BLaER1 (cell line): Measurements from ENCODE around the gene HOXB9.
A peak's percentile ranks its signal among the peaks of the same experiment; 100 is the strongest.

Experiments
- H3K27ac ChIP-seq: shearing (Covaris generic); formaldehyde crosslinking; 2 replicates; pipeline ENCODE4 v1.8.1; 2022
- H3K27me3 ChIP-seq: shearing (Covaris generic); formaldehyde crosslinking; 2 replicates; pipeline ENCODE4 v1.8.1; 2022
- H3K36me3 ChIP-seq: shearing (Covaris generic); formaldehyde crosslinking; 2 replicates; pipeline ENCODE4 v1.8.1; 2022
- H3K4me1 ChIP-seq: shearing (Covaris generic); formaldehyde crosslinking; 2 replicates; pipeline ENCODE4 v1.8.1; 2022
- H3K4me2 ChIP-seq: shearing (Covaris generic); formaldehyde crosslinking; 2 replicates; pipeline ENCODE4 v1.8.1; 2022
- H3K4me3 ChIP-seq: shearing (Covaris generic); formaldehyde crosslinking; 2 replicates; pipeline ENCODE4 v1.8.1; 2022
- H3K9ac ChIP-seq: shearing (Covaris generic); formaldehyde crosslinking; 2 replicates; pipeline ENCODE4 v1.8.1; 2022
- H3K9me3 ChIP-seq: shearing (Covaris generic); formaldehyde crosslinking; 2 replicates; pipeline ENCODE4 v1.8.1; 2022
- H4K20me1 ChIP-seq: shearing (Covaris generic); formaldehyde crosslinking; 2 replicates; pipeline ENCODE4 v1.8.1; 2022
- Cebpa-rat ChIP-seq: shearing (Covaris generic); IDR thresholded peaks from 2 replicates; pipeline ENCODE4 v1.8.1; 2022

The HOXB9 gene

GRCh38 chr17:48625495-48626244 is 488 bp downstream of the HOXB9 start:
- H3K36me3 ChIP-seq, result no peaks in the 10 kb centered on the region
- H3K9me3 ChIP-seq, result no peaks in the 10 kb centered on the region
- no peak overlapping the region for H3K27ac ChIP-seq
- no peak for TF ChIP-seq Cebpa-rat
- peak overlapping the region; percentile 46 for H3K4me2 ChIP-seq
- H4K20me1 ChIP-seq, result peaks cover 99% of the 10 kb centered on the region
- H3K9ac ChIP-seq, result no peak overlapping the region
- peaks cover 100% of the 10 kb centered on the region for H3K27me3 ChIP-seq
- H3K4me1 ChIP-seq, result peaks cover 11% of the 10 kb centered on the region; the same call in 1 of the 2 replicates
- peak overlapping the region; percentile 32 for H3K4me3 ChIP-seq

GRCh38 chr17:48624544-48625494 is 1.3 kb downstream of the HOXB9 start:
- Histone ChIP-seq H3K4me2 (peak overlapping the region; percentile 46), H3K9ac (no peak overlapping the region), H3K27ac (no peak overlapping the region), H3K4me3 (peak overlapping the region; percentile 31), H3K9me3 (no peaks in the 10 kb centered on the region), H4K20me1 (peaks cover 99% of the 10 kb centered on the region), H3K4me1 (peaks cover 11% of the 10 kb centered on the region; the same call in 1 of the 2 replicates), H3K36me3 (no peaks in the 10 kb centered on the region), H3K27me3 (peaks cover 100% of the 10 kb centered on the region)
- TF ChIP-seq Cebpa-rat, result no peak

GRCh38 chr17:48624118-48624517 is 2.0 kb downstream of the HOXB9 start:
- Histone ChIP-seq H4K20me1 (peaks cover 99% of the 10 kb centered on the region), H3K4me3 (no peak overlapping the region), H3K9ac (no peak overlapping the region)

GRCh38 chr17:48623583-48623982 is 2.6 kb downstream of the HOXB9 start:
- Histone ChIP-seq H3K4me3 (no peak overlapping the region), H3K27ac (no peak overlapping the region), H3K4me1 (peaks cover 11% of the 10 kb centered on the region; the same call in 1 of the 2 replicates), H3K9ac (no peak overlapping the region), H3K36me3 (no peaks in the 10 kb centered on the region), H3K27me3 (peaks cover 100% of the 10 kb centered on the region), H3K9me3 (no peaks in the 10 kb centered on the region), H4K20me1 (peaks cover 99% of the 10 kb centered on the region), H3K4me2 (no peak overlapping the region)
- no peak for TF ChIP-seq Cebpa-rat

More at GRCh38 chr17:48624118-48624517, 2.0 kb downstream of the HOXB9 start:
- TF ChIP-seq Cebpa-rat, result no peak
- Histone ChIP-seq H3K4me1 (peaks cover 11% of the 10 kb centered on the region; the same call in 1 of the 2 replicates), H3K27me3 (peaks cover 100% of the 10 kb centered on the region), H3K9me3 (no peaks in the 10 kb centered on the region), H3K27ac (no peak overlapping the region), H3K4me2 (no peak overlapping the region), H3K36me3 (no peaks in the 10 kb centered on the region)

GRCh38 chr17:48622857-48623256 is 3.3 kb downstream of the HOXB9 start:
- peaks cover 100% of the 10 kb centered on the region for H3K27me3 ChIP-seq
- no peak overlapping the region for H3K4me3 ChIP-seq

GRCh38 chr17:48621410-48622392 is 4.5 kb downstream of the HOXB9 start:
- no peak overlapping the region for H3K27ac ChIP-seq
- peaks cover 100% of the 10 kb centered on the region for H3K27me3 ChIP-seq
- H3K9me3 ChIP-seq, result no peaks in the 10 kb centered on the region
- H3K9ac ChIP-seq, result no peak overlapping the region
- no peak for TF ChIP-seq Cebpa-rat
- H3K4me1 ChIP-seq, result peaks cover 11% of the 10 kb centered on the region; the same call in 1 of the 2 replicates
- H3K36me3 ChIP-seq, result no peaks in the 10 kb centered on the region
- peaks cover 97% of the 10 kb centered on the region for H4K20me1 ChIP-seq
- H3K4me3 ChIP-seq, result no peak overlapping the region
- H3K4me2 ChIP-seq, result no peak overlapping the region

More at GRCh38 chr17:48622857-48623256, 3.3 kb downstream of the HOXB9 start:
- Histone ChIP-seq H3K4me2 (no peak overlapping the region), H3K9ac (no peak overlapping the region), H3K27ac (no peak overlapping the region), H3K9me3 (no peaks in the 10 kb centered on the region), H3K4me1 (peaks cover 11% of the 10 kb centered on the region; the same call in 1 of the 2 replicates), H4K20me1 (peaks cover 97% of the 10 kb centered on the region), H3K36me3 (no peaks in the 10 kb centered on the region)
- no peak for TF ChIP-seq Cebpa-rat

- Histone ChIP-seq H3K27me3 (peaks cover 100% of the 10 kb centered on the region), H3K36me3 (no peaks in the 10 kb centered on the region), H3K4me3 (no peak overlapping the region), H3K27ac (no peak overlapping the region), H3K9me3 (no peaks in the 10 kb centered on the region), H4K20me1 (peaks cover 98% of the 10 kb centered on the region), H3K4me2 (no peak overlapping the region), H3K4me1 (0 out of 2 replicates have a peak, but pooled peaks cover 8% of the 10 kb centered on the region), H3K9ac (no peak overlapping the region)
- no peak for TF ChIP-seq Cebpa-rat
These were observed 5.6 kb downstream of the HOXB9 start for GRCh38 chr17:48620461-48621139.

GRCh38 chr17:48619826-48620449 is 6.2 kb downstream of the HOXB9 start:
- Histone ChIP-seq H3K27ac (no peak overlapping the region), H3K4me2 (no peak overlapping the region), H3K4me3 (no peak overlapping the region), H3K36me3 (no peaks in the 10 kb centered on the region), H3K9ac (no peak overlapping the region), H3K4me1 (0 out of 2 replicates have a peak, but pooled peaks cover 3% of the 10 kb centered on the region), H4K20me1 (peaks cover 98% of the 10 kb centered on the region), H3K27me3 (peaks cover 100% of the 10 kb centered on the region), H3K9me3 (no peaks in the 10 kb centered on the region)
- no peak for TF ChIP-seq Cebpa-rat
